ENCODE results near the gene TLX3.

DNA sequence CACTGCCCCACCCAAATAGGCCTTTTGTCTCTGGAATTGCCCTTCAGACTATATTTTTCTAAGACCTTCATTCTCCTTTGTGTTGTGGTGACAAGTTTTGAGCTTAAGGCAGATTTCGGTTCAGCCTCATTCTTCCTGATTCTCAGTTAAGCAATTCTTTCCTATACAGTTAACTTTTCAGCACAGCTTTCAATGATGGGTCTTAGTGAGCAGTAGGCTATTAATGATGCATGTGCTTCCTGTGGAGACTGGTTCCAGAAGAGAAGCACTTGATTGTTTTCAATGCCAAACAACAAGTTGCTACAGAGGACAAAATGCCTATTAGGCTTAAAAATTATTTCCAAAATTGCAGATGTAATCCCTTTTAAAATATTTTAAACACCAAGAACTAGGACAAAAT lies 47.7 kb upstream of the TLX3 start:
- TF ChIP-seq, protein P1, sequence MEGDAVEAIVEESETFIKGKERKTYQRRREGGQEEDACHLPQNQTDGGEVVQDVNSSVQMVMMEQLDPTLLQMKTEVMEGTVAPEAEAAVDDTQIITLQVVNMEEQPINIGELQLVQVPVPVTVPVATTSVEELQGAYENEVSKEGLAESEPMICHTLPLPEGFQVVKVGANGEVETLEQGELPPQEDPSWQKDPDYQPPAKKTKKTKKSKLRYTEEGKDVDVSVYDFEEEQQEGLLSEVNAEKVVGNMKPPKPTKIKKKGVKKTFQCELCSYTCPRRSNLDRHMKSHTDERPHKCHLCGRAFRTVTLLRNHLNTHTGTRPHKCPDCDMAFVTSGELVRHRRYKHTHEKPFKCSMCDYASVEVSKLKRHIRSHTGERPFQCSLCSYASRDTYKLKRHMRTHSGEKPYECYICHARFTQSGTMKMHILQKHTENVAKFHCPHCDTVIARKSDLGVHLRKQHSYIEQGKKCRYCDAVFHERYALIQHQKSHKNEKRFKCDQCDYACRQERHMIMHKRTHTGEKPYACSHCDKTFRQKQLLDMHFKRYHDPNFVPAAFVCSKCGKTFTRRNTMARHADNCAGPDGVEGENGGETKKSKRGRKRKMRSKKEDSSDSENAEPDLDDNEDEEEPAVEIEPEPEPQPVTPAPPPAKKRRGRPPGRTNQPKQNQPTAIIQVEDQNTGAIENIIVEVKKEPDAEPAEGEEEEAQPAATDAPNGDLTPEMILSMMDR (IDR thresholded peaks at IDR 0.05; ENCODE audit: low read depth, low read length), result no peak
- TF ChIP-seq POLR2A (IDR thresholded peaks at IDR 0.05; ENCODE audit: extremely low read depth, insufficient read length), result no peak
